Measurements from ENCODE around the gene ADRB2.

GRCh38 chr5:148873120-148873519 lies 46.7 kb downstream of the ADRB2 start:
- no peak for TF ChIP-seq ZNF644 (CRISPR knock-in tag; IDR thresholded peaks at IDR 0.05; ENCODE audit: low read depth)
- TF ChIP-seq HDAC1 (CRISPR knock-in tag; IDR thresholded peaks at IDR 0.05) = no peak
- no peak for TF ChIP-seq CHCHD3 (CRISPR knock-in tag; IDR thresholded peaks at IDR 0.05)
- no peak for TF ChIP-seq CTCF (CRISPR knock-in tag; IDR thresholded peaks at IDR 0.05)
- TF ChIP-seq ZNF281 (CRISPR knock-in tag; IDR thresholded peaks at IDR 0.05; ENCODE audit: borderline replicate concordance) = no peak
- TF ChIP-seq POLR2AphosphoS5 (IDR thresholded peaks at IDR 0.05; ENCODE audit: low read depth, low read length) = no peak
- no peak for TF ChIP-seq ATF3 (CRISPR knock-in tag; IDR thresholded peaks at IDR 0.05)
- no peak for TF ChIP-seq BRF2 (CRISPR knock-in tag; IDR thresholded peaks at IDR 0.05)
- no peak for TF ChIP-seq SALL1 (CRISPR knock-in tag; IDR thresholded peaks at IDR 0.05)

Measured in HepG2 (cell line).